IMR-90 (cell line): ENCODE results near the gene RERE. TPM values are rescaled to one million over a fixed set of nuclear protein-coding genes. Genes with fewer than 3 reads are reported as not detected.

Experiments
- ATAC-seq: fragments of 200-7000 bp; cut with Tn5 transposase; 2 replicates; pipeline ENCODE4 v1.9.1; 2020; ENCODE audit warnings: low read depth, mild to moderate bottlenecking, moderate library complexity
- BruUV-seq: library from RNA; stranded (reverse); fragments of 400-500 nt; replicated peaks from 2 replicates; lab custom pipeline; 2021; lab: Mats Ljungman, UMichigan
- CTCF ChIA-PET: fragments of 300-600 bp; formaldehyde crosslinking; extraction: SDS; loops from one replicate; lab custom pipeline; 2021; ENCODE audit warnings: antibody characterized with exemption; lab: Yijun Ruan, JAX
- POLR2A ChIA-PET: fragments of 300-600 bp; sonication (Branson Sonifier 250); formaldehyde crosslinking; loops from one replicate; lab custom pipeline; 2022; ENCODE audit warnings: antibody characterized with exemption; ENCODE audit not compliant: unreplicated experiment; lab: Charles Lee
- DNase-seq: peaks from one replicate; pipeline ENCODE4 v3.0.0; 2013
- H2AFZ ChIP-seq: replicated peaks from 2 replicates; pipeline ENCODE3; 2013; ENCODE audit warnings: low read length, mild to moderate bottlenecking; ENCODE audit not compliant: poor library complexity
- H2AK5ac ChIP-seq: 2 replicates; pipeline ENCODE4 v1.6.1; 2013; ENCODE audit warnings: low read depth, low read length, inconsistent platforms
- H2AK9ac ChIP-seq: replicated peaks from 2 replicates; pipeline ENCODE3; 2013; ENCODE audit warnings: mild to moderate bottlenecking, low read depth, low read length, moderate library complexity; ENCODE audit not compliant: poor library complexity
- H2BK120ac ChIP-seq: 2 replicates; pipeline ENCODE4 v1.6.1; 2013; ENCODE audit warnings: low read depth, low read length, inconsistent platforms
- H2BK15ac ChIP-seq: 3 replicates; pipeline ENCODE4 v1.6.1; 2013; ENCODE audit warnings: low read depth, low read length, inconsistent platforms
- H2BK20ac ChIP-seq: 2 replicates; pipeline ENCODE4 v1.6.1; 2013; ENCODE audit warnings: low read depth, mild to moderate bottlenecking, inconsistent platforms, low read length, moderate library complexity
- H2BK5ac ChIP-seq: 2 replicates; pipeline ENCODE4 v1.6.1; 2013; ENCODE audit warnings: mild to moderate bottlenecking, low read depth, low read length, inconsistent platforms; ENCODE audit not compliant: poor library complexity, severe bottlenecking
- H3K14ac ChIP-seq: replicated peaks from 2 replicates; pipeline ENCODE4 v1.6.1; 2013; ENCODE audit warnings: low read depth, low read length, inconsistent platforms
- H3K18ac ChIP-seq: 2 replicates; pipeline ENCODE4 v1.6.1; 2013; ENCODE audit warnings: low read depth, low read length, control low read depth
- H3K23ac ChIP-seq: 2 replicates; pipeline ENCODE4 v1.6.1; 2013; ENCODE audit warnings: low read depth, low read length, inconsistent platforms
- H3K27ac ChIP-seq: 2 replicates; pipeline ENCODE4 v1.5.1; 2013; ENCODE audit warnings: mild to moderate bottlenecking, control low read depth, low read length; ENCODE audit not compliant: insufficient read depth
- H3K27me3 ChIP-seq: 2 replicates; pipeline ENCODE4 v1.6.1; 2013; ENCODE audit warnings: low read length; ENCODE audit not compliant: control insufficient read depth, insufficient read depth
- H3K36me3 ChIP-seq: 2 replicates; pipeline ENCODE4 v1.6.1; 2013; ENCODE audit warnings: low read length, mixed read lengths; ENCODE audit not compliant: control insufficient read depth, insufficient read depth
- H3K4ac ChIP-seq: 2 replicates; pipeline ENCODE4 v1.6.1; 2013; ENCODE audit warnings: low read depth, low read length, inconsistent platforms
- H3K4me1 ChIP-seq: 2 replicates; pipeline ENCODE4 v1.6.1; 2013; ENCODE audit warnings: low read length, mixed read lengths; ENCODE audit not compliant: control insufficient read depth, insufficient read depth
- H3K4me2 ChIP-seq: 2 replicates; pipeline ENCODE4 v1.6.1; 2013; ENCODE audit warnings: low read depth, mild to moderate bottlenecking, control low read depth, low read length, moderate library complexity
- H3K4me3 ChIP-seq: 2 replicates; pipeline ENCODE4 v1.5.1; 2013; ENCODE audit warnings: low read depth, mild to moderate bottlenecking, control low read depth, low read length, moderate library complexity; ENCODE audit not compliant: insufficient read depth
- H3K56ac ChIP-seq: 2 replicates; pipeline ENCODE4 v1.6.1; 2013; ENCODE audit warnings: low read length, inconsistent platforms; ENCODE audit not compliant: insufficient read depth; ENCODE audit errors: extremely low read depth
- H3K79me1 ChIP-seq, 2 experiments: 2 replicates each; pipeline ENCODE4 v1.6.1; 2013; ENCODE audit warnings: low read length in 2 of 2, inconsistent platforms in 1 of 2, low read depth in 1 of 2
- H3K9ac ChIP-seq: 2 replicates; pipeline ENCODE4 v1.6.1; 2013; ENCODE audit warnings: low read depth, low read length, control low read depth
- H3K9me1 ChIP-seq: 2 replicates; pipeline ENCODE4 v1.6.1; 2013; ENCODE audit warnings: low read length, inconsistent platforms; ENCODE audit not compliant: insufficient read depth
- H3K9me3 ChIP-seq: 2 replicates; pipeline ENCODE4 v1.6.1; 2013; ENCODE audit warnings: low read length; ENCODE audit not compliant: control insufficient read depth, insufficient read depth
- H4K20me1 ChIP-seq: 2 replicates; pipeline ENCODE4 v1.6.1; 2013; ENCODE audit warnings: low read length, inconsistent platforms; ENCODE audit not compliant: insufficient read depth
- H4K5ac ChIP-seq: 2 replicates; pipeline ENCODE4 v1.6.1; 2013; ENCODE audit warnings: mild to moderate bottlenecking, low read depth, low read length, control low read depth
- H4K8ac ChIP-seq, 2 experiments: 2 replicates each; pipeline ENCODE4 v1.6.1; 2013; ENCODE audit warnings: low read depth in 2 of 2, low read length in 2 of 2, control low read depth in 1 of 2, inconsistent platforms in 1 of 2
- H4K91ac ChIP-seq: 2 replicates; pipeline ENCODE4 v1.6.1; 2013; ENCODE audit warnings: low read depth, low read length, inconsistent platforms; ENCODE audit not compliant: insufficient read depth
- BHLHE40 ChIP-seq: fragments of 150-350 bp; IDR thresholded peaks from 2 replicates; pipeline ENCODE4 v1.6.1; 2016; ENCODE audit warnings: mild to moderate bottlenecking, low read depth, low read length
- CHD1 ChIP-seq: IDR thresholded peaks from 2 replicates; pipeline ENCODE4 v1.6.1; 2012; ENCODE audit warnings: low read depth, low read length, improper control_type of control experiment
- CTCF ChIP-seq: conservative IDR thresholded peaks from 2 replicates; pipeline ENCODE4 v1.5.1; 2012; ENCODE audit warnings: mild to moderate bottlenecking, low read depth, low read length, improper control_type of control experiment
- FOS ChIP-seq: fragments of 150-350 bp; IDR thresholded peaks from 2 replicates; pipeline ENCODE4 v1.6.1; 2016; ENCODE audit warnings: low read depth, low read length
- MAFK ChIP-seq: IDR thresholded peaks from 2 replicates; pipeline ENCODE4 v1.6.1; 2012; ENCODE audit warnings: low read depth, low read length, improper control_type of control experiment
- MXI1 ChIP-seq: IDR thresholded peaks from 2 replicates; pipeline ENCODE4 v1.6.1; 2012; ENCODE audit warnings: low read depth, mild to moderate bottlenecking, low read length, moderate library complexity, borderline replicate concordance
- NFE2L2 ChIP-seq: fragments of 150-350 bp; IDR thresholded peaks from 2 replicates; pipeline ENCODE4 v1.6.1; 2016; ENCODE audit warnings: low read depth, mild to moderate bottlenecking, low read length
- POLR2A ChIP-seq: IDR thresholded peaks from 2 replicates; pipeline ENCODE4 v1.6.1; 2012; ENCODE audit warnings: mild to moderate bottlenecking, low read depth, low read length
- RAD21 ChIP-seq: IDR thresholded peaks from 2 replicates; pipeline ENCODE4 v1.6.1; 2012; ENCODE audit warnings: low read length, improper control_type of control experiment
- RCOR1 ChIP-seq: IDR thresholded peaks from 2 replicates; pipeline ENCODE4 v1.6.1; 2012; ENCODE audit warnings: mild to moderate bottlenecking, low read length, improper control_type of control experiment; ENCODE audit not compliant: insufficient replicate concordance
- RFX5 ChIP-seq: IDR thresholded peaks from 2 replicates; pipeline ENCODE4 v1.8.0; 2012; ENCODE audit warnings: low read depth, mild to moderate bottlenecking, low read length, moderate library complexity
- SMC3 ChIP-seq: fragments of 150-350 bp; IDR thresholded peaks from 2 replicates; pipeline ENCODE4 v1.6.1; 2016; ENCODE audit warnings: low read depth, mild to moderate bottlenecking, antibody characterized with exemption, low read length, moderate library complexity
- USF2 ChIP-seq: fragments of 150-350 bp; IDR thresholded peaks from 2 replicates; pipeline ENCODE4 v1.6.1; 2017; ENCODE audit warnings: mild to moderate bottlenecking, antibody characterized with exemption, low read length, low read depth
- WGBS, 2 experiments: methylation state at CpG; one replicate each; pipeline versions ENCODE4 v1.1.5 to v1.1.7; 2013; ENCODE audit warnings: missing lambda C conversion rate in 2 of 2; ENCODE audit not compliant: insufficient read length in 1 of 2; ENCODE audit errors: extremely low coverage in 2 of 2; 5-methylcytosine and 5-hydroxymethylcytosine counted together
- dilution Hi-C: fragments of 300-500 bp; cut with HindIII; formaldehyde crosslinking; loops from one replicate; pipeline ENCODE4 v1.14.3; 2018; ENCODE audit warnings: low sequenced_read_pairs; ENCODE audit not compliant: unreplicated experiment
- in situ Hi-C: fragments of 300-500 bp; cut with MboI; formaldehyde crosslinking; loops from 3 replicates; pipeline ENCODE4 v1.14.3; 2019; ENCODE audit warnings: low sequenced_read_pairs, inconsistent platforms, mixed read lengths
- intact Hi-C: fragments of 100-400 bp; cut with micrococcal nuclease; formaldehyde crosslinking; loops from 2 replicates; pipeline ENCODE4 v1.10.0; 2022
- polyA plus RNA-seq, 3 experiments: library from polyadenylated mRNA; depleted of rRNA; stranded (reverse); fragments of >200 nt; gene quantifications; 2 replicates each; pipeline ENCODE4 v1.2.3, GENCODE V29; 2012; ENCODE audit warnings: low replicate concordance in 1 of 3
- total RNA-seq: library from RNA; depleted of rRNA; stranded (reverse); fragments of >200 nt; gene quantifications from 2 replicates; pipeline ENCODE4 v1.2.3, GENCODE V29; 2012
- TF ChIP-seq, protein P1 (sequence below): fragments of 150-350 bp; IDR thresholded peaks from 2 replicates; pipeline ENCODE4 v1.6.1; 2016; ENCODE audit warnings: low read depth, mild to moderate bottlenecking, low read length, moderate library complexity, borderline replicate concordance

Gene RERE
- total and polyA plus RNA-seq, 2 of the 4 experiments (the other 2 are of a cell fraction), result 11.5 to 25.1 TPM

- H2AK9ac ChIP-seq, result no peak overlapping the region
- TF ChIP-seq USF2 (no peak), CHD1 (no peak), NFE2L2 (no peak), CTCF (no peak), BHLHE40 (no peak), RAD21 (no peak), RCOR1 (no peak), MXI1 (no peak), RFX5 (no peak), POLR2A (no peak), FOS (no peak), SMC3 (no peak), MAFK (no peak)
- TF ChIP-seq, protein P1, sequence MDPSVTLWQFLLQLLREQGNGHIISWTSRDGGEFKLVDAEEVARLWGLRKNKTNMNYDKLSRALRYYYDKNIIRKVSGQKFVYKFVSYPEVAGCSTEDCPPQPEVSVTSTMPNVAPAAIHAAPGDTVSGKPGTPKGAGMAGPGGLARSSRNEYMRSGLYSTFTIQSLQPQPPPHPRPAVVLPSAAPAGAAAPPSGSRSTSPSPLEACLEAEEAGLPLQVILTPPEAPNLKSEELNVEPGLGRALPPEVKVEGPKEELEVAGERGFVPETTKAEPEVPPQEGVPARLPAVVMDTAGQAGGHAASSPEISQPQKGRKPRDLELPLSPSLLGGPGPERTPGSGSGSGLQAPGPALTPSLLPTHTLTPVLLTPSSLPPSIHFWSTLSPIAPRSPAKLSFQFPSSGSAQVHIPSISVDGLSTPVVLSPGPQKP, result no peak
- H2BK5ac ChIP-seq, result peak overlapping the region; percentile 11
- H3K56ac ChIP-seq, result no peak overlapping the region
- H3K27me3 ChIP-seq, result no peaks in the 10 kb centered on the region
- no CpG with 5 or more reads among the region's 2 CpGs for WGBS, 2 experiments
- ChIA-PET POLR2A (interaction anchor here (0.6 kb wide), 1 partner anchor 25 kb away, joined by 12 read pairs; no protein-coding TSS in a partner anchor), CTCF (interaction anchor here (0.6 kb wide), 1 partner anchor 127 kb away, joined by 8 read pairs; no protein-coding TSS in a partner anchor)
- DNase-seq (no peak), ATAC-seq (no peak)
- no peak overlapping the region for H3K9ac ChIP-seq
- H2BK20ac ChIP-seq, result no peak overlapping the region
- H2BK15ac ChIP-seq, result no peak overlapping the region
- BruUV-seq, result no TSS peak
- H4K91ac ChIP-seq, result no peak overlapping the region
- H3K4me2 ChIP-seq, result no peak overlapping the region
- no peak overlapping the region; the same call in 1 of the 2 replicates for H3K4ac ChIP-seq
- dilution Hi-C loops, result no loop called here
- peak overlapping the region; percentile 65; the same call in 1 of the 2 replicates for H3K23ac ChIP-seq
- peak overlapping the region; percentile 14; the same call in 1 of the 2 replicates for H3K14ac ChIP-seq
- H2BK120ac ChIP-seq, result no peak overlapping the region
- H3K27ac ChIP-seq, result peak overlapping the region; percentile 11; the same call in 1 of the 2 replicates
- intact Hi-C loops, result no loop called here
- in situ Hi-C loops, result no loop called here
- H3K9me3 ChIP-seq, result no peaks in the 10 kb centered on the region
- H2AK5ac ChIP-seq, result peak overlapping the region; percentile 31; the same call in 1 of the 2 replicates
- peaks cover 55% of the 10 kb centered on the region for H3K36me3 ChIP-seq
- no peak overlapping the region for H3K4me3 ChIP-seq
- H4K20me1 ChIP-seq, result peaks cover 69% of the 10 kb centered on the region
- H2AFZ ChIP-seq, result no peak overlapping the region
- H3K18ac ChIP-seq, result no peak overlapping the region
- H3K9me1 ChIP-seq, result peaks cover 51% of the 10 kb centered on the region
- no peak overlapping the region for H4K8ac ChIP-seq
- peaks cover 46 to 83% of the 10 kb centered on the region in 2 experiments for H3K79me1 ChIP-seq
- H4K5ac ChIP-seq, result no peak overlapping the region
- H3K4me1 ChIP-seq, result peaks cover 23% of the 10 kb centered on the region
These were observed 432.9 kb downstream of the RERE start for GRCh38 chr1:8384577-8384976.
